Raji (cell line): ENCODE results near the gene PTPRN2.

Source experiments
- POLR2A ChIP-seq: IDR thresholded peaks from 2 replicates; pipeline ENCODE4 v1.6.1; 2011; ENCODE audit warnings: low read depth, low read length, control low read depth; ENCODE audit not compliant: insufficient read depth

The PTPRN2 gene

DNA sequence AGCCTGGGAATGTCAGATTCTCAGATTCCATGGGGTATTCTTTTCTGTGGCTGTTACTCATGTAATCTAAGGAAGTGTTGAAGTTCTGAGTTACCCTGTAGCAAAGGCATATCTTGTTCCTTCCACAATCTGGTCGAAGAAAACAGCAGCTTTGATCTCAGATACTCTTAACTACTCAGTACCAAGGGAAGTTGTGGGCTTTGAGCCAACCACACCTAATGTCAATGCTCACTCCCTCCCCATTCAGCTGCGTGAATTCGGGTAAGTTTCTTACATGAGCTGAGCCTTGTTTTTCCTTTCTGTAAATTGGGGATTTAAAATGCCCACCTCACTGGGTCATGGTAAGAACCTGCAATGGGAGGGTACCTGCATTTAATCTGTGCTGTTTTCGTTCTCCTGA, 52.5 kb downstream of the PTPRN2 start:
- no peak for TF ChIP-seq POLR2A

DNA sequence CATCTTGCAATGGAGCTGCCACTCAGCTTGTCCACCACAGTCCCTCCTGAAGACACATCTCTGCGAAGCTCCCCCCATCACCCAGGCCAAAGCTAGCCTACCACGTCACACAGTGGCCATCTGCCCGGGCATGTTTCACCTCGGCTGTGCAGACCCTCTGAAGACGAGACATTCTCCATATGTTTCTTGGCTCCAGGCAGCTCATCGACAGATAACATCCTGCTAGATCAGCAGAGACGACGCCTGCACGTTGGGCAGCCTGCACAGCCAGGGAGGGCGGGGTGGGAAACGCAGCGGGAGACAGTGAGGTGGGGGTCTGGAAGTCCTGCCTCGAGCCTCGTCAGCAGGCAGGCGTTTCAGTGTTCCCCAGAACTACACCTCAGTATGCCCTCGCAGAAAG, 53.0 kb downstream of the PTPRN2 start:
- TF ChIP-seq POLR2A, result no peak

DNA sequence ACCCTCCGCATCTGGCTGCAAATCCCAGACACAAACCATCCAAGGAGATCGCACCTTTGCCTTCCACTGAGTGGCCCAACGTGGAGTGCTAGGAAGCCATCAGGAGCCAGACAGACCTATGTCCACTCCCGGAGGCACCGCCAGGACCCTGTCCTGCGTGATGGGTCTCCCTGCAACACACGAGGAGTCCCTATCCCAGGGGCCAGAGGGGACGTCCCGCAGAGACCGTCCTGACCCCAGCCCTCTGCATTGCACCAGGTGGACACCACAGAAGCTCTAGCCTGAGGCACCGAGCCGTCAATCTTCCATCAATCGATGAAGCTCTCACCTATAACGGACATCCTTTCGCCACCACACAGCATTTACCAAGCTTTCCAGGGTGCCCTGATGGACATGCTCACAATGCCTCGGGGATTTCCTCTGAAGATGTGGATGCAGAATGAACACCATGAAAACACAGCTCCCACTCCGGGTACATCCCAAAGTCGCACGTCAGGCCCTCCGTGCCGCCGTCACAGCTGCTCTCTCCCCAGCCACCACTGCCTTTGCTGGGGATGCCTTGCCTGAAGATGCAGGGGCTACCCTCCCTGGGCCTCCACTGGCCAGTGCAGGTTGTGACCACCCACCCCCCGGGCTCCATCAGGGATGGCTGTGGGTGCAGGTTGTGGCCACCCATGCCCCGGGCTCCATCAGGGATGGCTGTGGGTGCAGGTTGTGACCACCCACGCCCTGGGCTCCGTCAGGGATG, 54.1 kb downstream of the PTPRN2 start:
- no peak for TF ChIP-seq POLR2A

DNA sequence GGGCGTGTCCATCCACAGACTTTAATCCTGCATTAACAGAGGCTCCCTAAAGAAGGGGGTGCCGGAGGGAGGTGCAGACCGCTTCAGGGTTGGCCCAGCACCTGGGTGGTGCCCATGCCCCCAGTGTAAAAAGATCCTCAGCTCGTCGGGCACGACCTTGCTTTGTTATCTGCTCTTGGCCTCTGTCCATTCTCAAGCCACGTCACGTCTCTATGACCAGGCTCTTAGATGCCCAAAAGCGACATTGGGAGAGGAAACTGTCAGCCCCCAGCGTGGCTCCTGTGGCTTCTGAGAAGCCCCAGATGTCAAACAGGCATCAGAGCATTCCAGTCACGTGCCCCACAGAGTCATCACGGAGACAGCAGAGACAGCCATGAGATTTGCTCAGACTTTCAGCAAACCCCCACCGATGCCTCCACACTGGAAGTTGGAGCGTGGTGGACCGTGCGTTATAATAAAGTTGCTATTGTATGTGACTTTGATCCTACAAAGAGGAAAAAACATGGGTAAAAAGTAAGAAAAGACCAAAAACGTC, 55.5 kb downstream of the PTPRN2 start:
- no peak for TF ChIP-seq POLR2A

DNA sequence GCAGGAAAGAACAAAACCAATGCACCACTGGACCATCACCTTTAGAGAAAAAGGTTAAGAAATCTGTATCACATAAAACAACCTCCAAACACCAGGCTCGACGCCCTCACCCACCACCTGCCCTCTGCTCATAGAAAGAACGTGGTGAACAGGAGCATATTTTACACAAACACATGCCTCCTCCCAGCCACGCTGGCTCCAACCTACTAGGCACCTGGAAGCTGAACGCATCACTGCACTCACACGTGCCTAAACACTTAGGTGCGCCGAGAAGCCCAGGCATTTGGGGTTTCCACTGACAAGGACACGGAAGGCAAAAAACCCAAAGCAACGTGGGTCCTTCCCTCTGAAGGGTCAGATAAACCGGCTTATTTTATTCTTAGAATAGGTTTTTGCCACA, 56.0 kb downstream of the PTPRN2 start:
- TF ChIP-seq POLR2A, result no peak

DNA sequence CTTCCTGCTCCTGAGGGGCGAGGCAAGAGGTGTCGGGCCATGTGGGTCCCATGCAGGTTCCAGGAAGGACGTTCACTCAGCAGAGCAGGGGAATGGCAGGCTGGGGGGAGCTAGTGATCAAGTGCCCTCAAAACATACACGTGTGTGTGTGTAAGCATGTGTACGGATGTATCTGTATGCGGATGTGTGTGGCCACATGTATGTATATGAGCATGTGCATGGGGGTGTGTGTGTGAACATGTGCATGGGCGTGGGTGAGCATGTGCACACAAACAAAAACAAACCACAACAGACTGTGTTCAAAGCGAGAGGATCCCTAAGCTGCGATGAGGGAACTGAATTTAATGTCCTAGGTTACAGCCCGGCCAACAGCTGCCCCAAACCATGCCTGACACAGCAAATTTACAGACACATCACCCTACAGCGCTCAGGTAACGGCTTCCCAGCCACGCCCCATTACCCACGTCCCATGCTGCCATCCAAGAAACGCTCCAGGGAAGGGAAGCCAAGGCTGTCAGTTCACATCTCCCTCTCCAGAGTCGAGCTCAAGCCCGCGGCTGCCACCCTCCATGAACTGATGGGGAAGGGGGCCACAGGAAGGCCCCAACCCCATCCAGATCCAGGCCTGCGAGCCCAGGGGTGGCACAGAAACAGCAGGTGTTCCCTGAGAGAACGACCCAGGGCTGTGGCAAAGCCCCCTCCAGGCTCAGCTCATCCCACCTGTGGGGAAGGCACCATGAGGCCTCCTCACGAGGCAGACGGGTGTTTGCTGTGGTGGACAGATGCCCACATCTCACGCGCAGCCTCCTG, 56.6 kb downstream of the PTPRN2 start:
- TF ChIP-seq POLR2A, result no peak

DNA sequence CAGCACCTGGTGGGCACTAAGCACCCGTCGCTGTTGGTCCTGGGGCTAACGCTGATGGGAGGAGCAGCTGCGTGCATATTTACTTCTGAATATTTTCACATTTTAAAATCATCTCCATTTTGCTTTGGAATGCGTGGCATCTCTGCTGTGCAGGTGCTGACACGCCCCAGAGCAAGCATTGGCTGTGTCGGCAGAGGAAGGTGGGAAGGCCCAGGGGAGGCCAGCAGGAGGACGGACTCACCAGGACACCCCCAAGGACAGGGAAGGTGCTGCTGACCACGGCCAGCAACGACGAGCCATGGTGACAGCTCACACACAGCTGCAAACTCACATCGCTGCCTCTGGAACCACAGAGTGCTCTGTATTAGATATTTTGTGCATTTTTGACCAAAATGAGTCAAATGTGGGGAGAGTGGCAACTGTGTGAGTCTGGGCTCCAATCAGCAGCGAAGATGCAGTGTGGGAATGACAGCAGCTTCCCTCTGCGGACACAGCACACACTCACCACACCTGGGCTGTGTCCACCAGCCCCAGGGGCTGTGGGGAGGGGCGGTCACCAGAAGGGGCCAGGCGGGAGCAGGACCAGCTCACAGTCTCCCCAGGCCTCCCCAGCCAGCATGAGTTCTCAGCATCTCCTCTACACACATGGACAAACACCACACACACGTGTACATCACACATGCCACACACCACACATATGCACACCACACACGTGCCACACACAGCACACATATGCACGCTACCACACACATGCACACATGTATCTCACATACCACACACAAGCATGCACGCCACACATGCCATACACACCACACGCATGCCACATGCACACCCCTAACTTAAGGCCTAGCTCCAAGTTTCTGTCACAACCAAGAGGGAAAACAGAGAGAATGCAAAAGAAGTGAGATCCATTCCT, 58.2 kb downstream of the PTPRN2 start:
- no peak for TF ChIP-seq POLR2A

DNA sequence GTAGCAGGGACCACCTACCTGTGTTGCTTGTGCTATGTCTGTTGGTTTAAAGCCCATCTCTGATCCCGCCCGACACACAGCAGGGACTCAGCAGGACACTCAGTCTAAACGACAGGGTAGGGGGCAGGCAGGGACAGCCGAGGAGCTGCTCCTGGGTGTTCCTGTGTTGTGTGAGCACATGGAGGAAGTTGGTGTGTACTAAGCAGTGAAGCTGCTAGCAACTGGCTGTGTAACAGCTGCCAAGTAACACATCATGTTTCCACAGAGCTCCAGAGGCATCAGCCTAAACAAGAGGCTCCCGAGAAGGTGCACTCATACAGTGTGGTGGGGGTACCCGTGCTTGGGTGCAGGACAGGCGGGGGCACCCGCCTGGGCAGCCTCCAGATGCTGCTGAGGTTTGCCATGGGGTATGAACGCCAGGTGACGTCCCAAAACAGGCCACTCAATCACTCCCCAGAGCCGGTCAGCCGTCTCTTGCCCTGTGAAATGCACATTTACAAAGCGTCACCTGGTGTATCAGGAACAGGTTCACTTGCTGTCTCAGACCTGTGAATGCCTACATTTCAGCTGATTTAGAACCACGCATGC, 59.6 kb downstream of the PTPRN2 start:
- TF ChIP-seq POLR2A, result no peak

DNA sequence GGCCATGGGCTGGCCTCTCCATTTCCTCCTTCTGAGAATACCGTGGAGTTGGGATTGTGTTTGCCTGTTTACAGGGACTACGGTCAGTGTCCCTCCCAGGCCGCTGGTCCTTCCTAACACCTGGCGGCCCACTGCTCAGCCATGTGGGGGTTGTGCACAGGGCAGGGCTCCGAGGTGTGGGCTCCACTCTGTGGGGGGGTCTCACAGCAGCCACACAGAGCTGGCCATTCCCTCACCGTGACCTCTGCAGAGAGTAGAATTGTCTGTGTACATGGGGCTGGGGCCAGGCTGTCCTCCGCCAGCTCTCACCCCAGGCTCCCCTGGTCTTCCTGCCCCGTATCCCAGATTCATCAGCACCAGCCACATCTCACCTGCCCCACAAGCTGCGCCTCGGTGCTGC, 60.1 kb downstream of the PTPRN2 start:
- no peak for TF ChIP-seq POLR2A

DNA sequence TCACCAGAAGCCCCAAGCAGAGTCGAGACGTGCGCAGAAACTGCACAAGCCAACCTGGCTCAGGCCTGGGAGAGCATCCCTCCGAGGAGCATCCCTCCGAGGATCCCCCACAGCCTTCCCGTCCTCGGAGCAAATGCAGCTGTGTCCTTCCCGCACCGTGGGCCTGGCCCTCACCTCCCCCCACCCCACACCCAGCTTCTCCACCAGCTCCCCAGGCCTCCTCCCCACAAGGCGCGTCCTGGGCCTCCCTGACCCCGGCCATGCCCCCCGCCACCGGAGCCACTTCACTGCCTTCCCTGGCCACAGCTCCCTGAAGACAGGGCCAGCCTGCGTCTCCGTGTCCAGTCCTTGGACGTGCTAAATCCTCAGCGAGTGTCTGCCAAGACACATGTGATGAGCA, 60.6 kb downstream of the PTPRN2 start:
- no peak for TF ChIP-seq POLR2A

DNA sequence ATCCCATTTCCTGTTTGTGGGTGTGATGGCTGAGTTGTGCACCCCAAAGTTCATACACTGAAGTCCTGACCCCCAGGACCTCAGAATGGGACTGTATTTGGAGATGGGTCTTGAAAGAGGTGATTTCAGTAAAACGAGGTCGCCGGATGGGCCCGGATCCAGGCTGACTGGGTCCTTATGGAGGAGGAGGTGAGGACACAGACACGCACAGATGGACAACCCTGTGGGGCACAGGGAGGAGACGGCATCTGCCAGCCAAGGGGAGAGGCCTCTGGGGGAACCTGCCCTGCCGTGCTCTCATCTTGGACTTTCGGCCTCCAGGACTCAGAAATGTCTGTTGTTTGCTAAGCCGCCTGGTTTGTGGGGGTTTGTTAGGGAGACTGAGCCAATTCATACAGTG, 61.1 kb downstream of the PTPRN2 start:
- no peak for TF ChIP-seq POLR2A

DNA sequence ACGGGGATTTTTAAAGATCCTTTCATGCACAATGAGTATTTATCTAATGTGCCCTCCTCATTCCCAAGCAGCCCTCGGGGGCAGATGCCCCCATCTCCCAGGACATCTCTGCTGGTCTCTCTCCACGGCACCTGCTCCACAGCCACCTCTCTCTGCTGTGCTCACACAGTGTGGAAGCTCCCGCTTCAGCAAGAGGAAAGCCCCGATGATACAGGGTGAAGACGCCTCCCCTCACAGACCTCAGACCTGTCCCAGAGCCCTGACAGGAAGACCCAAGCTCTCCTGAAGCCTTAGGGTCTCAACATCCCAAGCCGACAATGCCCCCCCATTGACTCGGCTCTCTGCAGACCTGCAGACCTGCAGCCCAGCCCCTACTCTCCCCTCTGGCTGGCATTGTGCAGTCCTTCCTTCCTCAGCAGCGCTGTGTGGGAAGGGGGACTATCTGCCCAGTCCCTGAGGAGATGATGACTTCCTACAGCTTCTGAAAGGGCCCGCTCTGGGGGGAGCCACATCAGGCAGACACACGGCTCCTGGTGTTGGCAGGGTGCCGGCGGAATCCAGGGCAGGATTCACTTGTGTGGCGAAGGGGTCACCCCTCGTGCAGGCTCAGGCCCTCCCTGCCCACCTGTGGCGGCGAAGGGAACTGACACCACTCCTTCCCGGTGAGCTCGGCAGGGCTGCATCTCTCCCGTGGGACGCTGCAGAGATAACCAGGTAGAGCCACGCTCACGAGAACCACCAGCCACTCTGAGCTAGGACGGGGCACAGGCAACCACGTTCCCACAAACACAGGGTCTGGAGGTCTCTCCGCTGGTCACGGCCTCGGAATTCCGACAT, 61.8 kb downstream of the PTPRN2 start:
- TF ChIP-seq POLR2A, result no peak

DNA sequence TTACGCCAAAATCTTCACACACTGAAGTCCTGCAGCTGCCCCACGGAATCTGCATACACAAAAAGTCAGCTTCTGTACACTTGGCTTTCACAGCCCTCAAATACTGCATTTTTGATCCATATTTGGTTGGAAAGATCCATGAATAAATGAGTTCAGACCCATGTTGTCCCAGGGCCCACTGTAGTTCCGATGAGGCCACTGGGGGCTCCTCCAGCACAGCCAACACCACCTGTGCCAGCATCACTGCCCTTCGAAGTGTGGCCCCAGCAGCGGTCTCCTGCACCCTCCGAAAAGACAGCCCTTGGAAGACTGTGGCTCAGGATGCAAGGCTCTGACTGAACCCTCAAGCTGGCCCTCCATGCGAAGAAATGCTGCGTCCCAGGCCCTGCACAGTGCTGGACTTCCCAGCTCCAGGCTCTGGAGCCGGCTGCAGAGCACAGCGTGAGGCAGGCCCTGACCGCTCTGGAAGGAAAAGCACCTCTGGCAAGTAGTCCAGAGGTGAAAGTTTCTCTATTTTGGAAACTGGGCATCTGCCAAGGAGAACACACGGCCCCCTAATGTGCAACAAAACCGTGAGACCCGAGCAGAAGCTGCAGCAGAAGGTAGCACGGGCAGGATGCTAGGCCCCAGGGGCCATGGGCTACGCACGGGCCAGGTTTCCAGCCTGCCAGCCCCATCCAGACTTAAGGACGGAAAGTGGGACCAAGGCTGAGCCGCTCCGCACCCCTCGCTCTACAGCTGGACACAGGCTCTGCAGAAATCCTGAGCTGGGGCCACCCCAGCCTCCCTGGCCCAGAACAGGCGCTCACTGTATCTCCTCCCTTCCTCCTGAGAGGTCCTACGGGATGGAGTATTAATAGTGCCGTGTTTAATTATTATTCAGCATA, 62.6 kb downstream of the PTPRN2 start:
- no peak for TF ChIP-seq POLR2A

DNA sequence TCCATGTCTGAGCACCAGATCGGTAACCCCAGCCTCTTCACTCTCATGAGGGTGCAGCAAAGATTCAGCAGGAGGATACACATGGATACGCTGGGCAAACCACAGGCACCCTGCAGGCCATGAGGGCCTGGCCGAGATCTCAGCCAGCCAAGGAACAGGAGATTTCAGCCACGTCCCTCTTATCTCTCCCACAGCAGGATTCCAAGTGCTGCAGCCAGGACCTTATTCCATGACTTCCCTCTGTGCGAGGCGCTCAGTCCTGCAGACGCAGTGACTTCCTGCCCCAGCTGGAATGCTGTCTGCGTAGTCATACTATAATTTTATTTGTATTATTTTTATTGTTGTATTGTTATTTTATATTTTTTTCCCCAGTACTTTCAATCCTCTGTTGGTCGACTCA, 66.8 kb downstream of the PTPRN2 start:
- no peak for TF ChIP-seq POLR2A
